GM19099 (cell line): Measurements from ENCODE around the gene FGR.

Experiments used
- POLR2A ChIP-seq: IDR thresholded peaks from 3 replicates; pipeline ENCODE4 v1.6.1; 2011; ENCODE audit warnings: low read depth; ENCODE audit not compliant: insufficient read length; ENCODE audit errors: extremely low read depth

FGR gene

DNA sequence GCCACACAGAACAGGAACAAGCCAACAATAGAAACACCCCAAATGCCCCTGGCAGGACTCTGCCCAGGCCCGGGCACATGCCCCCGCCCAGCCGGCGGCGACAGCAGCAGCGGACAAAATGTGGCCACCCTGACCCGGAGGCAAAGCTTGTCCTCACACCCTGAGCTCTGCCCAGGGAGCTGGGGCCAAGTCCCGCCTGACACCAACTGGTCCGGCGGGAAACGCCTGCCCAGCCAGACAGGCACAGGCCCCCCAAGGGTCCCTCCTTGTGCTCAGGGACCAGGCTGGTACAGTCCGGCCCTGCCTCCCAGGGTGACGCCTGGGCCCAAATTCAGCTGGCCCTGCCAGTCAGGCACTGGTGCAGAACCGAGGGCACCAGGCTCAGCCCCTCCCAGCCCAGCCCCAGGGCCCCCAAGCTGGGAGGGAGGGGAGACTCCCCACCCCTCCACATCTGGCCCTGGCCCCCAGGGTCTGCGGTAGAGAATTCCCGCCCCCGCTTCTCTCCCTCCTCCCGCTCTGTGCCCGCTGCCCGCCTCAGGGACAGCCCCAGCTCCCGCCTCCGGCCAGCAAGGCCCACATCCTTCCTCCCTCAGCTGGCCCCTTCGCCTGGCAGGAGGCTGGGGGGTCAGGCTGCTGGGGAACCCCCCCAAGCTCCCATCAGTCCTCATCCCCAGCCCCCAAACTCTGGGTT lies 33.1 kb downstream of the FGR start:
- no peak for TF ChIP-seq POLR2A

DNA sequence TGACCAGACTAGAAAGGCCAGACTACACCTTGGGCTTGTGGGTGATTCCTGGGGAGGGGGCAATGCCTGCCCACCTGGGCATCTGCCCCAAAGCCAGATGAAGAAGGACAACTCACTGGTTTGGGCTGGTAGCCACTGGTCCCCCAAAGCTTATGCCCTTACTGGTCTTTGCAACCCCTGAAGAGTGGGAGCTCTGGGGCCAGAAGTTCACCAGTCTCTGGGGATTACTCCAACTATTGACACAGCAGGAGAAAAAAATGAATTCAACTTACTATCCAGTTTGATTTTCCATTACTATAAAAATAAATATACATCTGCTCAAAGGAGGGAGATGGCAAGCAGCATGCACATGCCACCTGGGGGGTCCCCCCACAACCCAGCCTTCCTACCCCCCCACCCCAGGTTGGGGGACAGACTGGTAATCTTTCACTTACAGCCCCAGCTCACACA lies 33.6 kb downstream of the FGR start:
- TF ChIP-seq POLR2A = no peak

DNA sequence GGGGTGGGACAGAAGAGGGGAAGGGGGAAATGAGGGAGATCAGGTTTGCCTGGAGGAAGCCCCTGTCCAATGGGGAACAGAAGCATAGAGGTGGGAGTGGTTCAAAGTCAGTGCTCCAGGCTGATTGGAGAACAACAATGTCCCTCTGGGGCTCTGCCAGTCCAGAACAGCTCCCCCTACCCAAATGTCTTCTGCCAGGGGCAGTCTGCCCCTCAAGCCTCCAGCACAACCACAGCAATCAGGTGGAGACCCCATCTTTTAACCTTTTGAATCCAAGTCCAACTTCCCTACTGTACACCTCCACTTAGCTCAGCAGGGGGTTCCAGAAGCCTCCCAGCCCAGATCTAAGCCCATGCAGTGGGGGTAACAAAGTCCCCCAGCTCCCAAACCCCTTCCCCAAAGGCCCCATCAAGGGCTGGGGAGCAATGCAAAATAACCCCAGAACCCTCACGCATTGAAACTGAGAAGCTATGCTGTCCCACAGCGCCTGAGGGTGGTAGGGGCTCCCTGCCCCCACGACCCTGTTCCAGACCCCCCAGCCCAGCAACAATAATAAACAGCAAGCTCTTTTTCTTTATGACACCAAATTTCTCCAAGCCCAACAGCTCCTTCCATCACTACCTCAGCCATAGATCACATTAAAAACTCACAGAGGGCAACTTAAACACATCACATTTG lies 34.3 kb downstream of the FGR start:
- TF ChIP-seq POLR2A = no peak

DNA sequence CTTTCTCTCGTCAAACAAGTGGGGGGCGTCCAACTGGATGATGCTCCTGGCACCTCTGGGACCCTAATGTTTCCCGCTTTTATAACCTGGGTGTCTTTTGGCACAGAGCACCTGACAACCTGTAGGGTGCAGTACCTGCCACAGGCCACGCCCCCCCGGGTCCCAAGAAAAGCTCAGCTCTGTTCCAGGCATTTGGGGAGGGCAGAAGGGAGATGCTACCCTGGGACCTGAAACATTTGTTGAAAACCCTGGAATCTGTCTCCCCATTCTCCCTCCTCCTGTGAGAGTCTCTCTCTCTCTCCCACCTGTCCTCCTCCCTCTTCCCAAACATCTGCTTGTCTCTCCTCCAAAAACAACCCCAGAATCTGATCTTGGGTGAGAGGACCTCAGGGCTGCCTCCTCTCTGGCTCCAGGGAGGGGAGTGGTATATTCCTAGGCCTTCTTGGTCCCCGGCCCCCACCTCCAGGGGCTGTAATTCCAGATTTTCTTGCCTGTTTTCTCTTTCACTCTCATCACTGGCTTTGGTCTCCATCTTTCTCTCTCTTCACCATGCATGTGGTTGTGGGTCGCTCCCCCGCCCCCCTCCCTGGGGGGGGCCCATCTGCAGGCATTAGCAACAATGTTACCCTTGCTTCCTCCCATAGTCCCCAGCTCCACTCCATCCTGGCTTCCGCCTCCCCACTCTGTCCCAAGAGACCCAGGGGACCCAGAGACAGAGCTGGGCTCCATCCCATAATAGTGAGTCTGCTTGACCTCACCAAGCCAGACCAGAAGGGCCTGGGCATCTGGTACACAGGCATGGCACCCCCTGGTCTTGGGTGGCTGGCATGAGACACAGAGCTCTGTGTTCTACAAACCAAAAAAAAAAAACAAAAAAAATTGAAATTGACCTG lies 35.1 kb downstream of the FGR start:
- no peak for TF ChIP-seq POLR2A

DNA sequence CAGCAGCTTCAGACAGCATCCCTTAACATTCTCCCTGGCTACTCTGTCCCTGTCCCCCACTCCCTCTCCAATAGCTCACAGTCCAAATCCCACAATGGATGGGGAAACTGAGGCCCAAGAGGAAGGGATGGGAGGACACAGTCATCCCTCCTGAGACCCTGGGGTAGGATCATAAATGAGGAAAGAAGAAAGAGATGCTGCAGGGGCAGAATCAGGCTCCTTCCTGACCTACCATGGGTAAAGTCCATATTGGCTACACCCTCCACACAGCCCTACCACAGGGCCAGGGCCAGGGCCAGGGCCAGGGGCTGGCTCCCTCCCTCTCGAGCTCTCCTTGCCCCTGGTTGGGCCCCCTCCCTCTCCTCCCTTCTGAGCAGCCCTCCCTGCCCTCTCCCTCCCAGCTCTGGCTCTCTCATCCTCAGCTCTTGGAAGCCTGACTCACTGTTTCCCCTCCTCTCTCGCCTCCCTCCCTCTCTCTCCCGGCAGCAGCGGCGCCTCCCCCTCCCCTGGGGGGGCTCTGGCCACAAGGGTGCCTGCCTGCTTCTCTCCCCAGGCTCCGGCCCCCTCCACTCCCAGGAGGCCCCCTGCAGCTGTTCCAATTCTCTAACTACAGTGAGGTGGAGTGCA lies 36.0 kb downstream of the FGR start:
- no peak for TF ChIP-seq POLR2A

DNA sequence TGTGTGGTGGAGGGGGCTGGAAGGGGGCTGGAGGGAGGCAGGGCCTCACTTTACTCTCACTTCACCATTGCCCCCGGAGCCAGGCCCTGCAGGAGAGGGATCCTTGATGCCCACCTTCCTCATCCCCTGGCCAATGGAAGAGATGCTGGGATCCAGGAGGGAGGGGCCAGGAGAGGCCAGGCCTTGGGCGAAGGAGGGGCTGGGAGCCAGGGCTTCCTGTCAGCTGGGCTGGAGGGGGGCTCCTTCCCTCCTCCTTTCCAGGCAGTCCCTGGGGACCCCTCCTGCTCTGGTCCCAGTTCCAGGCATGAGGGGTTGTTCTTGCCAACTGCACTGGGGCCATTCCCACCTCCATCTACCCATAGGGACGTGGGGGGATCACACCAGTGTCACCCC lies 36.7 kb downstream of the FGR start:
- TF ChIP-seq POLR2A = no peak

DNA sequence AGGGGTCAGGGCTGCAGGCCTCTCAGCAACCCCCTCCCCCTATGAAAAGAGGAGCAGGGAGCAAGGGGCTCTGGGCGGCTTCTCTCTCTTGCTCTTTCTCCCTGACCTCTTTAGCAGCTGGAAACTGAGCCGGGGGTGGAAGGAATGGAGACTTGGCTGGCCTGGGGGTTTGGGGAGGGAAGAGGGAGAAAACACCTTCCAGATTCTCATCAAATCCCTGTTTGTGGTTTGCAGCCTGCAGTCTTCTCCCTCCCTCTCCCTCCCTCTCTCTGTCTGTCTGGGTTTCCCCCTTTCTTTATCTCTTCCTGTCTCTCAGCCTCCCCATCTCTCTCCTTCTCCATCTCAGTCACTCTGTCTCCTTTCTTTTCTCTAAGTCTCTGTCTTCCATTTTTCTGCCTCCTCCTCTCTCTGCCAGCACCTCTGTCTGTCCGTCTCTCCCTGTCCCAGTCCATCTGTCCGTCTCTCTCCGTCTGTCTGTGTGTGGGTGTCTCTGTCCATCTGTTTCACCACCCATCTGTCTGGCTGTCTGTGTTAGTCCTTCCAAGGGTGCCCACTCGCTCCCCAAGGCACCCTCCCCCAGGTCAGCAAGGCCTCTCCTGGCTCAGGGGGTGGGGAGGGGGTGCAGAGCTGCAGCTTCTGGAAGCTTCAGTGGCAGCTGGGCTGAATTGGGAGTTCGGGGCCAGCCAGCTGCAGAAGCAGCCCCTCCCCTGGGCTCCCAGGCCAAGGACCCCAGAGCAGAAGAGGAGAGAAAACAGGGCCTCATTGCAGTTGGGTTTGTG lies 37.3 kb downstream of the FGR start:
- TF ChIP-seq POLR2A = no peak

DNA sequence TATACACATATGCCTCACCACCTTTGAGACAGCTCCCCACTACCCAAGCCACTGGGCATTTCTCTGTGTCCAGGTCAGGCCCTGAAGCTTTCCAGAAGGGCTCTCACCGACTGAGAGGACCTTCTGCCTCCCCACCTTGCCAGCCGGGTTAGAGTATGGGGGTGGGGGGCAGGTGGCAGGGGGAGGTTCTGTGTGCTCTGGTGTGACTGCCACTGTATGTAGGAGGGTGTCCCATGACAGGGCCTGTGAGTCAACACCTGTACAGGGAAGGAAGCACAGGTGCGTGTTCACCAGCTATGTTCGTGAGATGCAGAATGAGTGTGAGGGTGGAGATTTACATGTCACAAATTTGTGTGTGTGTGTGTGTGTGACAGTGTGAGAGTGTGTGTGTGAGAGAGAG lies 38.0 kb downstream of the FGR start:
- TF ChIP-seq POLR2A = no peak

DNA sequence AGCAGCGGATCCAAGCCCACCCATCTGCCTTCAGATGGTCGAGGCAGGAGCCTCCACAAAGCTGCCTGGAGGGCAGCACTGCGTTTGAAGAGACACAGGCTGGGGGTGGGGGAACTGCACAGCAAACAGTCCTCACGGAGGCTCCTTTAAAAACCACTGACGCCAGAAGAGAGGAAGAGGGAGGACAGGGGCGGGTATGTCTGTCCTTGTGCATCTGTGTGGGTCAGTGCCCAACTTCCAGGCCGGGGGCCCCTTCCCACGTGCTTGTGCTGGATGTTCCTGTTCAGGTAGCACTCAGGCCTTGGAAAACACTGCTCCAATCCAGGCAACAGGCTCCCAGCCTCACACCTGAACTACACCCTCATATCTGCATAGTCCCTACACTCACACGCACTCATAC lies 38.7 kb downstream of the FGR start:
- TF ChIP-seq POLR2A = no peak

DNA sequence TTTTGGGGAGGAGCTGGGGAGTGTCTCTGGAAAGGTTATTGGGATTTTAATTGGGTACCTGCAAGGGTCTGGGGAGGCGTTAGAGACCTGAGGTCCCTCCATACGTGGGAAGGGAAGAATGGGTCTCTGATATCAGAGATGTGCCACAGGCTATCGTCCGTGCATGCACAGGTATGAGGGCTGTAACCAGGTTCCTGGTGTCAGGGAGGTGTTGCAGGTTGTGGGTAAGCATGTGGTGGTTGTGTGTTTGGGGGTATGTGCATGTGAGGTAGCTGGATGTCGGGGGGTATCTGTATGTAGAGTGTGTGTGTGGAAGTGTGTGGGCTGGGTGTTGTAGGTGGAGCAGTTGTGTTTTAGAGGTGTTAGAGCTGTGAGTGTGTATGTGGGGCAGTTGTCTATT lies 39.4 kb downstream of the FGR start:
- TF ChIP-seq POLR2A = no peak

DNA sequence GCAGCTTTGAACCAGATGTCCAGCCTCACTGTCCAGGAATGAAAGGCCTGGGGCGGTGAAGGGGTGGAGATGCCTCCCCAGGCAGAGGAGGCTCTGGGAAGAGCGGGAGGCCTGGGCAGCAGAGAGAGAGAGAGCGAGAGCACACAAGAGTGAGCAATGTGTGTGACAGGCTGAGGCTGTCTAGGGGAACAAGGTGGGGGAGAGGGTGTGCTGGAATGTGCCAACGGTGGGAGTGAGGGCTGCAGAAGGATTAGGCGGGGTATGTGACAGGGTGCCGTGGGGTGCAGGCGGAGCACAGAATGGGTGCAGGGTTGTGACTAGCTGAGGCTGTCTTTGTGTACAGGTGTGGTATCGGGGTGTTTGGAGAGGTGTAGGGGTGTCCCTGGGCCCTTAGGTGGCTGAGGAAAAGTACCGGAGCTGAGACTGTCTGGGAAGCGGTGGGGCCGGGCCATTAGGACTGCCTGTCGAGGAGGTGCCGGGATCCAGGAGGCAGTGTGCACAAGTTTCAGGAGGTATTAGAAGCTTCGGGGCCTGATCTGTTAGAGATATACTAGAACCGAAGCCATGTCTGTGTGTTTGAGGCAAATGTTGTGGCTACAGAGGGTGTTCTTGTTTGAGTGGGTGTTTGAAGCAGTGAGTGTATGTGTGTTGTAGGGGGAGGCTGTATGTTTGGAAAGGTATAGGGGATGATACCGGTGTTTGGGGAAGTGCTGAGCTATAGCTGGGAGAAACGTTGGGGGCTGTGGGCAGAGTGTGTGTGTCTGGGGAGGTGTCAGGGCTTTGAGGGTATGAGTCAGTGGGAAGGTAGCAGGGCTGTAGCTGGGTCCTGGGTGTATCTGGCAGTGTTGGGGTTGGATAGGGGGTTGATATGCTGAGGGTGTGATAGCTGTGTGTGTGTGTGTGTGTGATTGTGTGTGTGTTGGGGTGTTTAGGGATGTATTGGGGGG lies 40.1 kb downstream of the FGR start:
- TF ChIP-seq POLR2A = no peak

DNA sequence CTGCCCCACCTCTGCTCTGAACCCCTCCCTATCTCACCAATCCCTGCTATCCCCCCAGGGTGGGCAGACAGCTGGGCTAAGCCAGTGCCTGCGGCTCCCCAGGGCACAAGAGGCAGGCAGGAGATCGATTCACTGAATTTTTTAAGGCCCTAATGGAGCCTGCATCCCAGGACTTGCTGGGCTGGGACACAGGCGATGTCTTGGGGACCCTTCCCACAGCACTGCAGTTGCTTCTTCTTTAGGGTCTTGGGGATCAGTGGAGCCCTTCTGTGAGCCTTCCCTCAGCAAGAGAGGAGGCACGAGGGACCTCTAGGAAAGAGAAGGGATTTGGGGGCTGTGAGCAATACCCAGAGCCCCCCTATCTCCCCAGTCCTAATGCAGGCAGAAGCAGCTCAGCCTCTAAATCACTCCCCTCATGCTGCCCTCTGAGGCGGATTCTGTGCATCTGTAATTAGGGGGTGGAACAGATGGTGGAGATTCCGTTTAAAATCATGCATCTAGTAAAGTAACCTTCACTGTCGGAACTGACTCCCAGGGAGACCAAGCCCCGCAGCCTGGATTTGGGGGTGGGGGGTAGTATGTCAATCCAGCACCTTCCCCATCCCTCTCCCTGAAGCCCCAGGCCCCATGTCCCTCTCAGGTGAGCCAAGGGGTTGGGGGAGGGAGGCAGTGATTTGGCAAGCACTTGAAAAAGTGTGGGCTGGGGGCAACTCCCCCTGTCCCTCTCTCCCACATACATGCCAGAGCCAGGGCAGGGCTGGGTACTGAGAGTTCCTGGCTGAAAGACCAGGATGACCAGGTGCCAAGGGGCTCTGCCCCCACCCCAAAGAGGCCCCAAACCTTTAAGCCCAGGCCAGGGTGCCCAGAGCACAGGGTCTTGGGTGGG lies 41.1 kb downstream of the FGR start:
- TF ChIP-seq POLR2A = no peak
